Measurements from ENCODE around the gene INKA2. TPM values are rescaled to one million over a fixed set of nuclear protein-coding genes. Genes with fewer than 3 reads are reported as not detected.
"Not testable (repeated sequence)": the region's sequence is repeated elsewhere in the genome, so short reads cannot be mapped to it uniquely, and the experiment has no call there.

The INKA2 gene
- total and polyA plus RNA-seq, 10 of the 15 experiments (the other 5 are each of a cell fraction or from before 2014, with no cell fraction given), result 0.38 to 5.1 (median 1.3) TPM; not detected in 1

- no peak for TF ChIP-seq E2F4 (IDR thresholded peaks at IDR 0.05; ENCODE audit: low read depth, low read length)
Observed at GRCh38 chr1:111743679-111744101, 4.5 kb upstream of the INKA2 start (continued).

GRCh38 chr1:111742938-111743549 lies 3.8 kb upstream of the INKA2 start:
- no peak overlapping the region for H2AFZ ChIP-seq (ENCODE audit: control insufficient read depth, low read depth, low read length)
- no peak overlapping the region for H3K4me3 ChIP-seq
- 27% methylated on average over 5 of the region's 5 CpGs for WGBS (ENCODE audit: insufficient coverage, insufficient replicate concordance, low lambda C conversion rate, missing lambda C conversion rate)
- TF ChIP-seq ZNF217 (IDR thresholded peaks at IDR 0.05), result no peak
- ChIA-PET CTCF (interaction anchor here (0.6 to 12.7 kb wide), 7 partner anchors 9 to 713 kb away, joined by 3 to 135 read pairs (median 5); no protein-coding TSS in a partner anchor), POLR2A (interaction anchor here (0.6 to 1.7 kb wide), 2 partner anchors 9 to 25 kb away, joined by 3 to 4 read pairs; no protein-coding TSS in a partner anchor), SMC1A (ENCODE audit: uncharacterized antibody, unreplicated experiment) (interaction anchor here (1.7 to 12.9 kb wide), 4 partner anchors 28 to 261 kb away, joined by 4 to 123 read pairs (median 32); no protein-coding TSS in a partner anchor), RAD21 (ENCODE audit: unreplicated experiment) (interaction anchor here (0.8 to 6.7 kb wide), 3 partner anchors 21 to 235 kb away, joined by 3 to 51 read pairs (median 4); no protein-coding TSS in a partner anchor)
- no peak overlapping the region for H3K4me2 ChIP-seq (ENCODE audit: control insufficient read depth, insufficient read depth)
- no TSS peak for BruUV-seq (replicated peaks)
- peaks cover 7% of the 10 kb centered on the region; the same call in 1 of the 2 replicates for H3K4me1 ChIP-seq (ENCODE audit: control insufficient read depth, insufficient read depth, low read length)
- no peaks in the 10 kb centered on the region for H4K20me1 ChIP-seq (ENCODE audit: control insufficient read depth, insufficient read depth)
- peaks cover 0 to 6% of the 10 kb centered on the region in 2 experiments; a peak in 1 of 4 replicates for H3K27me3 ChIP-seq (replicated peaks in 1 of 2; ENCODE audit: control insufficient read depth in 2 of 2, insufficient read depth in 2 of 2, low read length in 1 of 2)
- DNase-seq (ENCODE audit: low read depth, low spot score), result no peak
- H3K36me3 ChIP-seq (ENCODE audit: control insufficient read depth in 2 of 2, insufficient read depth in 2 of 2, low read length in 1 of 2), result no peaks in the 10 kb centered on the region
- no peaks in the 10 kb centered on the region for H3K79me2 ChIP-seq (ENCODE audit: control insufficient read depth, insufficient read depth, low read length)
- H3K9ac ChIP-seq (ENCODE audit: control insufficient read depth, insufficient read depth, low read length), result no peak overlapping the region
- in situ Hi-C loops (cut with MboI), result no loop called here
- no peak for FAIRE-seq
- H3K27ac ChIP-seq (ENCODE audit: control insufficient read depth, insufficient read depth), result no peak overlapping the region
- no peak for ATAC-seq
- H3K9me3 ChIP-seq (replicated peaks; ENCODE audit: control insufficient read depth, insufficient read depth, low read length), result no peaks in the 10 kb centered on the region
- intact Hi-C loops (cut with micrococcal nuclease; ENCODE audit: unreplicated experiment), result no loop called here

GRCh38 chr1:111742292-111742691 lies 3.1 kb upstream of the INKA2 start:
- H3K36me3 ChIP-seq (ENCODE audit: control insufficient read depth in 2 of 2, insufficient read depth in 2 of 2, low read length in 1 of 2); FAIRE-seq; H4K20me1 ChIP-seq (ENCODE audit: control insufficient read depth, insufficient read depth); H3K79me2 ChIP-seq (ENCODE audit: control insufficient read depth, insufficient read depth, low read length); H3K27ac ChIP-seq (ENCODE audit: control insufficient read depth, insufficient read depth); BruUV-seq (replicated peaks); H3K9ac ChIP-seq (ENCODE audit: control insufficient read depth, insufficient read depth, low read length); H2AFZ ChIP-seq (ENCODE audit: control insufficient read depth, low read depth, low read length); DNase-seq (ENCODE audit: low read depth, low spot score); ATAC-seq; H3K4me2 ChIP-seq (ENCODE audit: control insufficient read depth, insufficient read depth); intact Hi-C loops (cut with micrococcal nuclease; ENCODE audit: unreplicated experiment); H3K4me3 ChIP-seq; in situ Hi-C loops (cut with MboI); H3K9me3 ChIP-seq (replicated peaks; ENCODE audit: control insufficient read depth, insufficient read depth, low read length); H3K27me3 ChIP-seq (replicated peaks in 1 of 2; ENCODE audit: control insufficient read depth in 2 of 2, insufficient read depth in 2 of 2, low read length in 1 of 2): not testable (repeated sequence)
- ChIA-PET RAD21 (ENCODE audit: unreplicated experiment) (interaction anchor here (1.0 kb wide), 1 partner anchor 28 kb away, joined by 4 read pairs; no protein-coding TSS in a partner anchor), SMC1A (ENCODE audit: uncharacterized antibody, unreplicated experiment) (interaction anchor here (2.2 to 6.5 kb wide), 2 partner anchors 28 to 40 kb away, joined by 4 to 56 read pairs; no protein-coding TSS in a partner anchor), POLR2A (interaction anchor here (1.7 kb wide), 1 partner anchor 8 kb away, joined by 4 read pairs; no protein-coding TSS in a partner anchor), CTCF (interaction anchor here (1.2 to 12.7 kb wide), 2 partner anchors 27 to 261 kb away, joined by 5 to 135 read pairs; no protein-coding TSS in a partner anchor)
- H3K4me1 ChIP-seq (ENCODE audit: control insufficient read depth, insufficient read depth, low read length), result peaks cover 11% of the 10 kb centered on the region
- WGBS (ENCODE audit: insufficient coverage, insufficient replicate concordance, low lambda C conversion rate, missing lambda C conversion rate), result 84% methylated on average over 14 of the region's 14 CpGs
